Keratinocyte (primary cell): Measurements from ENCODE around the gene TBPL2. TPM values are rescaled to one million over a fixed set of nuclear protein-coding genes. Genes with fewer than 3 reads are reported as not detected.
"Not testable (repeated sequence)": the region's sequence is repeated elsewhere in the genome, so short reads cannot be mapped to it uniquely, and the experiment has no call there.

Experiments
- DNase-seq: peaks from one replicate; pipeline ENCODE4 v3.0.0-alpha.2; 2011; ENCODE audit warnings: low read depth, missing footprints, low spot score
- FAIRE-seq: peaks from 2 replicates; lab custom pipeline; 2011; peaks lifted over from hg19 to GRCh38; lab: Jason Lieb, UNC
- H2AFZ ChIP-seq: 2 replicates; pipeline ENCODE4 v1.6.0; 2012; ENCODE audit warnings: low read length, control low read depth, inconsistent platforms; ENCODE audit not compliant: control insufficient read depth
- H3K27ac ChIP-seq: 2 replicates; pipeline ENCODE4 v1.5.1; 2011; ENCODE audit warnings: low read length; ENCODE audit not compliant: control insufficient read depth, insufficient read depth
- H3K27me3 ChIP-seq: 3 replicates; pipeline ENCODE4 v1.6.0; 2011; ENCODE audit warnings: low read length; ENCODE audit not compliant: control insufficient read depth, insufficient read depth; ENCODE audit errors: extremely low read depth
- H3K36me3 ChIP-seq, 2 experiments: 2 replicates in 1 of 2; 3 replicates in 1 of 2; pipeline ENCODE4 v1.5.1; 2011; ENCODE audit warnings: low read length in 2 of 2, mild to moderate bottlenecking in 1 of 2; ENCODE audit not compliant: control insufficient read depth in 2 of 2, insufficient read depth in 2 of 2; ENCODE audit errors: extremely low read depth in 1 of 2
- H3K4me1 ChIP-seq: 3 replicates; pipeline ENCODE4 v1.5.1; 2011; ENCODE audit warnings: low read length; ENCODE audit not compliant: control insufficient read depth, insufficient read depth; ENCODE audit errors: extremely low read depth
- H3K4me2 ChIP-seq: 3 replicates; pipeline ENCODE4 v1.6.0; 2011; ENCODE audit warnings: low read depth, low read length; ENCODE audit not compliant: control insufficient read depth, insufficient read depth; ENCODE audit errors: extremely low read depth
- H3K4me3 ChIP-seq, 3 experiments: fragments of 200-600 bp in 1 of 3; sonication (generic) in 1 of 3; 2 replicates in 2 of 3; 3 replicates in 1 of 3; pipeline ENCODE4 v1.5.1; 2011 to 2016; ENCODE audit warnings: low read length in 3 of 3, mild to moderate bottlenecking in 3 of 3, control low read depth in 2 of 3, inconsistent platforms in 1 of 3, low read depth in 1 of 3, mixed read lengths in 1 of 3, mixed run types in 1 of 3, moderate library complexity in 1 of 3; ENCODE audit not compliant: control insufficient read depth in 2 of 3, insufficient read depth in 2 of 3; ENCODE audit errors: extremely low read depth in 1 of 3
- H3K79me2 ChIP-seq: 2 replicates; pipeline ENCODE4 v1.6.0; 2012; ENCODE audit warnings: low read length; ENCODE audit not compliant: control insufficient read depth, insufficient read depth
- H3K9ac ChIP-seq: 3 replicates; pipeline ENCODE4 v1.6.0; 2011; ENCODE audit warnings: low read length; ENCODE audit not compliant: control insufficient read depth, insufficient read depth; ENCODE audit errors: extremely low read depth
- H3K9me1 ChIP-seq: 3 replicates; pipeline ENCODE4 v1.6.0; 2011; ENCODE audit warnings: low read length; ENCODE audit not compliant: control insufficient read depth, insufficient read depth; ENCODE audit errors: extremely low read depth
- H3K9me3 ChIP-seq: 2 replicates; pipeline ENCODE4 v1.5.1; 2012; ENCODE audit warnings: low read depth, low read length; ENCODE audit not compliant: control insufficient read depth
- H4K20me1 ChIP-seq: 3 replicates; pipeline ENCODE4 v1.6.0; 2011; ENCODE audit warnings: low read length; ENCODE audit not compliant: control insufficient read depth, insufficient read depth; ENCODE audit errors: extremely low read depth
- EZH2 ChIP-seq: IDR thresholded peaks from one replicate; pipeline ENCODE4 v1.6.1; 2012; ENCODE audit warnings: inconsistent platforms, mild to moderate bottlenecking, low read length, moderate library complexity
- dilution Hi-C: fragments of 300-500 bp; cut with MboI; formaldehyde crosslinking; loops from one replicate; pipeline ENCODE4 v1.7.0; 2020; ENCODE audit warnings: low sequenced_read_pairs; ENCODE audit not compliant: extremely low pct_ligation_motif_present
- polyA plus RNA-seq, 5 experiments: library from polyadenylated mRNA; depleted of rRNA in 3 of 5; stranded (reverse) in 3 of 5; stranded (forward) in 1 of 5; unstranded in 1 of 5; fragments of >200 nt; gene quantifications; 1 replicate in 1 of 5; 2 replicates in 3 of 5; 3 replicates in 1 of 5; pipeline versions ENCODE4 v1.2.1 to v1.2.3, GENCODE V29; 2011 to 2012; ENCODE audit warnings: missing spikeins in 2 of 5, low read depth in 1 of 5, low replicate concordance in 1 of 5
- TF ChIP-seq, protein P1 (sequence below), 3 experiments: IDR thresholded peaks in 1 of 3; conservative IDR thresholded peaks in 1 of 3; optimal IDR thresholded peaks in 1 of 3; 2 replicates in 2 of 3; 3 replicates in 1 of 3; pipeline versions ENCODE3 to v1.5.1; 2011; ENCODE audit warnings: low read length in 3 of 3, mild to moderate bottlenecking in 3 of 3, moderate library complexity in 2 of 3, control low read depth in 1 of 3, inconsistent platforms in 1 of 3; ENCODE audit not compliant: insufficient read depth in 2 of 3; ENCODE audit errors: extremely low read depth in 1 of 3

The TBPL2 gene
- polyA plus RNA-seq, 1 donor (not counting 4 experiments of a cell fraction or from before 2014, with no cell fraction given): not detected

DNA sequence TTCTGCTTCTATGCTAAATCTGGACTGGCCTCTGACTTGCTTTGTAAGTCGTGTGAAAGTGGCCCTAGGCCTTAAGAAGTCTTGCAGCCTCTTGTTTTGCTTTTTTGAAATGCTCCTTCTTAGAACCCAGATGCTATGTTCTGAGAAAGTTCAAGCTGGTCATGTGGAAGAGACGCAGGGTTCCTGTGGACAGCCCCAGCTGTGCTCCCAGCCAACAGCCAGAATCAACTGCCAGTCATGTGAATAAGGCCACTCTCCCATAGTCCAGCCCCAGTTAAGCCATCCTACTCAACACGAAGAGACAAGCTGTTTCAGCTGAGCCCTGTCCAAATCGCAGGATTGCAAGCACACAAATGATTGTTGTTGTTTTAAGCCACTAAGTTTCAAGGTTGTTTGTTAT lies 37.3 kb upstream of the TBPL2 start:
- DNase-seq (no peak), FAIRE-seq (no peak)
- TF ChIP-seq, protein P1, sequence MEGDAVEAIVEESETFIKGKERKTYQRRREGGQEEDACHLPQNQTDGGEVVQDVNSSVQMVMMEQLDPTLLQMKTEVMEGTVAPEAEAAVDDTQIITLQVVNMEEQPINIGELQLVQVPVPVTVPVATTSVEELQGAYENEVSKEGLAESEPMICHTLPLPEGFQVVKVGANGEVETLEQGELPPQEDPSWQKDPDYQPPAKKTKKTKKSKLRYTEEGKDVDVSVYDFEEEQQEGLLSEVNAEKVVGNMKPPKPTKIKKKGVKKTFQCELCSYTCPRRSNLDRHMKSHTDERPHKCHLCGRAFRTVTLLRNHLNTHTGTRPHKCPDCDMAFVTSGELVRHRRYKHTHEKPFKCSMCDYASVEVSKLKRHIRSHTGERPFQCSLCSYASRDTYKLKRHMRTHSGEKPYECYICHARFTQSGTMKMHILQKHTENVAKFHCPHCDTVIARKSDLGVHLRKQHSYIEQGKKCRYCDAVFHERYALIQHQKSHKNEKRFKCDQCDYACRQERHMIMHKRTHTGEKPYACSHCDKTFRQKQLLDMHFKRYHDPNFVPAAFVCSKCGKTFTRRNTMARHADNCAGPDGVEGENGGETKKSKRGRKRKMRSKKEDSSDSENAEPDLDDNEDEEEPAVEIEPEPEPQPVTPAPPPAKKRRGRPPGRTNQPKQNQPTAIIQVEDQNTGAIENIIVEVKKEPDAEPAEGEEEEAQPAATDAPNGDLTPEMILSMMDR (optimal IDR thresholded peaks at IDR 0.05 in 1 of 3, IDR thresholded peaks at IDR 0.05 in 1 of 3, conservative IDR thresholded peaks at IDR 0.05 in 1 of 3; ENCODE audit: extremely low read depth in 1 of 3, insufficient read depth in 2 of 3, low read length in 3 of 3): no peak
- TF ChIP-seq EZH2: no peak
- Histone ChIP-seq H4K20me1 (no peaks in the 10 kb centered on the region), H3K4me3 (no peak overlapping the region), H3K4me1 (no peaks in the 10 kb centered on the region), H3K9me1 (no peaks in the 10 kb centered on the region), H2AFZ (no peak overlapping the region), H3K9ac (no peak overlapping the region), H3K79me2 (no peaks in the 10 kb centered on the region), H3K9me3 (no peaks in the 10 kb centered on the region), H3K27me3 (no peaks in the 10 kb centered on the region), H3K36me3 (no peaks in the 10 kb centered on the region), H3K27ac (no peak overlapping the region), H3K4me2 (no peak overlapping the region)
- dilution Hi-C loops: no loop called here

DNA sequence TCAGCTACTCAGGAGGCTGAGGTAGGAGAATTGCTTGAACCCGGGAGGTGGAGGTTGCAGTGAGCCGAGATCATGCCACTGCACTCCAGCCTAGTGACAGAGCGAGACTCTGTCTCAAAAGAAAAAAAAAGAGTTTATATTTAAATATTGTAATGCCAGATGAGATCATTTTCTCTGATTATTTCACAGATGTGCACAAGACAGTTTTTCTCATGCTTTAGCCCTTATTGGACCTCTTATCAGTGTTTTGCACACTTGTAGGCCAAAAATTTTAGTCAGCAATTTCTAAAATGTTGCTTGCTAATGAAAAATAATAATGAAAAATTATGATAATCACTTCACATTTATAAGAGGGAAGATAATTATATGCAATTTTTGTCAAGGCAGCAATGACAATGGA lies 36.0 kb upstream of the TBPL2 start:
- dilution Hi-C loops: not testable (repeated sequence)

DNA sequence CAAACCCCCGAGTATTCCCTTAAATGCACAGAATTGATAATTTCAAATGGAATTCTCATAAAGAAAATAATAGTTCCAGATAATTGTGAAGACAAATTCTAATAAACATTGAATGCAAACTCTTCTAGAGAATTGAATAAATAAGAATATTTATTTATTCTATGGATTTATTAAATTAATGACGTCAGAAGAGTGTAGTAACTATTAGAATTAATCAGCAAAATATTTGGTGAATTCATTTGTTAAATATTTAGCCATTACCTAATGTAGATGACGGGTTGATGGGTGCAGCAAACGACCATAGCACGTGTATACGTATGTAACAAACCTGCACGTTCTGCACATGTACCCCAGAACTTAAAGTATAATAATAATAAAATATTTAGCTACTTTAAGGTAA lies 33.4 kb upstream of the TBPL2 start:
- no peak overlapping the region for H3K27ac ChIP-seq
- no peaks in the 10 kb centered on the region for H3K79me2 ChIP-seq
- H3K36me3 ChIP-seq: no peaks in the 10 kb centered on the region
- no peak overlapping the region for H3K4me3 ChIP-seq
- no peak for TF ChIP-seq EZH2
- TF ChIP-seq, protein P1 (optimal IDR thresholded peaks at IDR 0.05 in 1 of 3, IDR thresholded peaks at IDR 0.05 in 1 of 3, conservative IDR thresholded peaks at IDR 0.05 in 1 of 3; ENCODE audit: extremely low read depth in 1 of 3, insufficient read depth in 2 of 3, low read length in 3 of 3): no peak
- no peaks in the 10 kb centered on the region for H3K27me3 ChIP-seq
- dilution Hi-C loops: no loop called here
- DNase-seq: no peak
- H3K9ac ChIP-seq: no peak overlapping the region
- no peaks in the 10 kb centered on the region for H3K9me1 ChIP-seq
- H3K4me2 ChIP-seq: no peak overlapping the region
- no peak for FAIRE-seq
- no peaks in the 10 kb centered on the region for H3K9me3 ChIP-seq
- H4K20me1 ChIP-seq: no peaks in the 10 kb centered on the region
- H2AFZ ChIP-seq: no peak overlapping the region
- H3K4me1 ChIP-seq: no peaks in the 10 kb centered on the region

More for the DNA sequence above, 36.0 kb upstream of the TBPL2 start:
- not testable (repeated sequence) for H2AFZ ChIP-seq, H4K20me1 ChIP-seq, H3K4me3 ChIP-seq, H3K36me3 ChIP-seq, H3K9me1 ChIP-seq, H3K4me2 ChIP-seq, H3K9me3 ChIP-seq, DNase-seq, H3K79me2 ChIP-seq, H3K9ac ChIP-seq, H3K4me1 ChIP-seq, FAIRE-seq, H3K27me3 ChIP-seq, H3K27ac ChIP-seq
